ENCODE results near the gene SHISA6. TPM values are rescaled to one million over a fixed set of nuclear protein-coding genes. Genes with fewer than 3 reads are reported as not detected.

The SHISA6 gene
- total RNA-seq, 1 experiment from 2014 or later, result 2.9 TPM

DNA sequence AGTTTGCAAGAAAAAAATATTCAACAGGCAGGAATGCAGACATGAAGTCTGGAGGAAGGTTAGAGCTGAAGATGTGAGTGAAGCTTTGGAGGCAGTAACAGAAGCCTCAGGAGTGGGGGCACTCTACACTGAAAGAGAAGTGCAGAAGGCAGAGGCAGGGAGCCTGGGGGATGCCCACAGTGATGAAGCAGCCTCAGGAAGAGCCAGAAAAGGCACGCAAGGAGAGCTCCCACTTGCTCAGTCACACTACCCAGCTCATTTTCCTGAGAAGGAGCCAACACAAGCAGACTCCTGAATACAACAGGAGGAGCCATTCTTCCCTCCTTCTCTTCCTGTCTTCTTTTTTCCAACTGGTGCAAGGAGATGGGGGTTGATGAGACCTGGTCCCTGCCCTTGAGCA is 312.1 kb downstream of the SHISA6 start:
- Mint-ChIP-seq H3K27me3 (ENCODE audit: low read depth) (peaks cover 4% of the 10 kb centered on the region), H3K27ac (no peak overlapping the region), H3K4me1 (peaks cover 4 to 5% of the 10 kb centered on the region in 2 experiments; a peak in 2 of 4 replicates), H3K9me3 (no peaks in the 10 kb centered on the region; a peak in 1 of 5 replicates), H3K36me3 (ENCODE audit: insufficient read depth in 1 of 3, low read depth in 3 of 3) (no peaks in the 10 kb centered on the region), H3K4me3 (no peak overlapping the region)
- no peaks in the 10 kb centered on the region for H3K79me2 ChIP-seq (ENCODE audit: insufficient read depth, low read length)
- no peak overlapping the region for H2AFZ ChIP-seq (ENCODE audit: low read length)
- H4K91ac ChIP-seq (ENCODE audit: insufficient read length, low read depth, low read length), result no peak overlapping the region
- H3K14ac ChIP-seq (ENCODE audit: insufficient read depth, low read length), result no peak overlapping the region
- no peak overlapping the region for H3K9ac ChIP-seq (ENCODE audit: extremely low read depth, insufficient read length, low read length)
- H2BK20ac ChIP-seq (ENCODE audit: low read depth, low read length, poor library complexity, severe bottlenecking), result no peak overlapping the region
- no peak overlapping the region for H3K23ac ChIP-seq (ENCODE audit: insufficient read length, low read depth, low read length)
- no CpG with 5 or more reads among the region's 1 CpG for whole genome bisulfite sequencing (ENCODE audit: extremely low coverage, insufficient read length, low lambda C conversion rate)
- H2BK5ac ChIP-seq (ENCODE audit: insufficient read length, low read length), result no peak overlapping the region
- H2BK120ac ChIP-seq (ENCODE audit: low read depth, low read length, poor library complexity, severe bottlenecking), result no peak overlapping the region
- no peak overlapping the region for H3K56ac ChIP-seq (ENCODE audit: insufficient read length, low read depth, low read length)
- H3K18ac ChIP-seq (ENCODE audit: insufficient read length, low read depth, low read length), result no peak overlapping the region
- no peak overlapping the region for H2AK5ac ChIP-seq (ENCODE audit: insufficient read length, low read length)
- no peak overlapping the region for H2BK12ac ChIP-seq (ENCODE audit: insufficient read length, low read depth, low read length)
- no peaks in the 10 kb centered on the region for H3K9me3 ChIP-seq (ENCODE audit: control insufficient read depth, low read depth, low read length)
- H4K5ac ChIP-seq (ENCODE audit: insufficient read length, low read depth, low read length), result no peak overlapping the region
- TF ChIP-seq, protein P1, sequence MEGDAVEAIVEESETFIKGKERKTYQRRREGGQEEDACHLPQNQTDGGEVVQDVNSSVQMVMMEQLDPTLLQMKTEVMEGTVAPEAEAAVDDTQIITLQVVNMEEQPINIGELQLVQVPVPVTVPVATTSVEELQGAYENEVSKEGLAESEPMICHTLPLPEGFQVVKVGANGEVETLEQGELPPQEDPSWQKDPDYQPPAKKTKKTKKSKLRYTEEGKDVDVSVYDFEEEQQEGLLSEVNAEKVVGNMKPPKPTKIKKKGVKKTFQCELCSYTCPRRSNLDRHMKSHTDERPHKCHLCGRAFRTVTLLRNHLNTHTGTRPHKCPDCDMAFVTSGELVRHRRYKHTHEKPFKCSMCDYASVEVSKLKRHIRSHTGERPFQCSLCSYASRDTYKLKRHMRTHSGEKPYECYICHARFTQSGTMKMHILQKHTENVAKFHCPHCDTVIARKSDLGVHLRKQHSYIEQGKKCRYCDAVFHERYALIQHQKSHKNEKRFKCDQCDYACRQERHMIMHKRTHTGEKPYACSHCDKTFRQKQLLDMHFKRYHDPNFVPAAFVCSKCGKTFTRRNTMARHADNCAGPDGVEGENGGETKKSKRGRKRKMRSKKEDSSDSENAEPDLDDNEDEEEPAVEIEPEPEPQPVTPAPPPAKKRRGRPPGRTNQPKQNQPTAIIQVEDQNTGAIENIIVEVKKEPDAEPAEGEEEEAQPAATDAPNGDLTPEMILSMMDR (conservative IDR thresholded peaks at IDR 0.05), result no peak
- no peaks in the 10 kb centered on the region for H4K20me1 ChIP-seq (ENCODE audit: control insufficient read depth, insufficient read depth, insufficient read length)
- no peaks in the 10 kb centered on the region for H3K79me1 ChIP-seq (ENCODE audit: insufficient read depth, low read depth, low read length, poor library complexity, severe bottlenecking)
- no peak overlapping the region for H3T11ph ChIP-seq (ENCODE audit: low read length)
- H4K8ac ChIP-seq (replicated peaks; ENCODE audit: insufficient read length, low read depth, low read length), result no peak overlapping the region
- DNase-seq, result no peak
- no peaks in the 10 kb centered on the region for H3K23me2 ChIP-seq (ENCODE audit: insufficient read length, low read depth, low read length, poor library complexity, severe bottlenecking)
- H2BK15ac ChIP-seq (ENCODE audit: low read depth, low read length), result no peak overlapping the region
- H3K4ac ChIP-seq (ENCODE audit: low read depth, low read length), result no peak overlapping the region
- no peak overlapping the region for H3K4me2 ChIP-seq (ENCODE audit: insufficient read depth, insufficient read length, low read length)
- H3K27ac ChIP-seq (ENCODE audit: insufficient read length, low read depth, low read length), result no peak overlapping the region
- no peaks in the 10 kb centered on the region for H3K27me3 ChIP-seq (ENCODE audit: insufficient read depth, low read length)
- no peaks in the 10 kb centered on the region; the same call in 1 of the 2 replicates for H3K4me1 ChIP-seq (ENCODE audit: insufficient read depth, low read length)
